DOHH2 (cell line): ENCODE results near the gene YIF1B.

ENCODE experiments used
- EZH2phosphoT487 ChIP-seq: fragments of 200-600 bp; sonication (generic); IDR thresholded peaks from 2 replicates; pipeline ENCODE4 v1.6.1; 2017; ENCODE audit warnings: borderline replicate concordance, mild to moderate bottlenecking, antibody characterized with exemption, low read length, moderate library complexity, mixed read lengths
- TF ChIP-seq, protein P1 (sequence below): fragments of 200-600 bp; sonication (generic); IDR thresholded peaks from one replicate; pipeline ENCODE4 v1.5.1; 2014; ENCODE audit warnings: antibody characterized with exemption, mild to moderate bottlenecking, low read depth, low read length; ENCODE audit not compliant: poor library complexity, severe bottlenecking

DNA sequence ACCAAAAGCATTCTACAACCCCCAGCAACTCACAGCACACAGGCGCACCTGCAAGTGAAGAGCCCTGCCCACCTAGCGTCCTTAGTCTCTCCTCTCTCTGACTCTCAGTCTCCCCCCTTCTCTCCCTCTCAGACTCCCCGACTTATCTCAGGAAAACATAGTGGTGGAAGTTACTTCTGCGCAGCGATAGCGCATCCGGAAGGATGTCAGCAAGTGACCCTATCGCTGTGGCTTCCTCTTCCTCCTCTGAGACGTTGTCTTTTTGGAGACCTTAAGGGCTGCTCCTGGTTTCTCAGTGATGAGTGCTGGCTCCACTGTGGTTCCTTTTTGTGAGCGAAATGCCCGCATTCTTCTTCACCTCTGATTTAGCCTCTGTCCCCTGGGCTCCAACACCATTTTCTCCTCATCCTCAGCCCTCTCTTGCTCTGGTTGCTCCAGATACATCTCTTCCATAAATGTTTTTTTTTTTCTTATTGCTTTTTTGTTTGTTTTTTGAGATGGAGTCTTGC, 1.4 kb upstream of the YIF1B start:
- TF ChIP-seq, protein P1, sequence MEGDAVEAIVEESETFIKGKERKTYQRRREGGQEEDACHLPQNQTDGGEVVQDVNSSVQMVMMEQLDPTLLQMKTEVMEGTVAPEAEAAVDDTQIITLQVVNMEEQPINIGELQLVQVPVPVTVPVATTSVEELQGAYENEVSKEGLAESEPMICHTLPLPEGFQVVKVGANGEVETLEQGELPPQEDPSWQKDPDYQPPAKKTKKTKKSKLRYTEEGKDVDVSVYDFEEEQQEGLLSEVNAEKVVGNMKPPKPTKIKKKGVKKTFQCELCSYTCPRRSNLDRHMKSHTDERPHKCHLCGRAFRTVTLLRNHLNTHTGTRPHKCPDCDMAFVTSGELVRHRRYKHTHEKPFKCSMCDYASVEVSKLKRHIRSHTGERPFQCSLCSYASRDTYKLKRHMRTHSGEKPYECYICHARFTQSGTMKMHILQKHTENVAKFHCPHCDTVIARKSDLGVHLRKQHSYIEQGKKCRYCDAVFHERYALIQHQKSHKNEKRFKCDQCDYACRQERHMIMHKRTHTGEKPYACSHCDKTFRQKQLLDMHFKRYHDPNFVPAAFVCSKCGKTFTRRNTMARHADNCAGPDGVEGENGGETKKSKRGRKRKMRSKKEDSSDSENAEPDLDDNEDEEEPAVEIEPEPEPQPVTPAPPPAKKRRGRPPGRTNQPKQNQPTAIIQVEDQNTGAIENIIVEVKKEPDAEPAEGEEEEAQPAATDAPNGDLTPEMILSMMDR: no peak
- TF ChIP-seq EZH2phosphoT487: no peak
